Fibroblast of villous mesenchyme (primary cell): Measurements from ENCODE around the gene ETFA. TPM values are rescaled to one million over a fixed set of nuclear protein-coding genes. Genes with fewer than 3 reads are reported as not detected.

ENCODE experiments used
- DNase-seq: peaks from one replicate; pipeline ENCODE4 v3.0.0-alpha.2; 2010; ENCODE audit warnings: low read depth
- H3K4me3 ChIP-seq: 2 replicates; pipeline ENCODE4 v1.5.1; 2011; ENCODE audit warnings: low read depth, mild to moderate bottlenecking, low read length
- CTCF ChIP-seq: IDR thresholded peaks from 2 replicates; pipeline ENCODE4 v1.5.1; 2012; ENCODE audit warnings: low read depth, mild to moderate bottlenecking, low read length; ENCODE audit not compliant: insufficient read depth
- total RNA-seq: library from RNA; depleted of rRNA; stranded (reverse); fragments of >200 nt; gene quantifications from 2 replicates; pipeline ENCODE4 v1.2.3, GENCODE V29; 2012

Gene ETFA
- total RNA-seq, 1 donor: 114 TPM

DNA sequence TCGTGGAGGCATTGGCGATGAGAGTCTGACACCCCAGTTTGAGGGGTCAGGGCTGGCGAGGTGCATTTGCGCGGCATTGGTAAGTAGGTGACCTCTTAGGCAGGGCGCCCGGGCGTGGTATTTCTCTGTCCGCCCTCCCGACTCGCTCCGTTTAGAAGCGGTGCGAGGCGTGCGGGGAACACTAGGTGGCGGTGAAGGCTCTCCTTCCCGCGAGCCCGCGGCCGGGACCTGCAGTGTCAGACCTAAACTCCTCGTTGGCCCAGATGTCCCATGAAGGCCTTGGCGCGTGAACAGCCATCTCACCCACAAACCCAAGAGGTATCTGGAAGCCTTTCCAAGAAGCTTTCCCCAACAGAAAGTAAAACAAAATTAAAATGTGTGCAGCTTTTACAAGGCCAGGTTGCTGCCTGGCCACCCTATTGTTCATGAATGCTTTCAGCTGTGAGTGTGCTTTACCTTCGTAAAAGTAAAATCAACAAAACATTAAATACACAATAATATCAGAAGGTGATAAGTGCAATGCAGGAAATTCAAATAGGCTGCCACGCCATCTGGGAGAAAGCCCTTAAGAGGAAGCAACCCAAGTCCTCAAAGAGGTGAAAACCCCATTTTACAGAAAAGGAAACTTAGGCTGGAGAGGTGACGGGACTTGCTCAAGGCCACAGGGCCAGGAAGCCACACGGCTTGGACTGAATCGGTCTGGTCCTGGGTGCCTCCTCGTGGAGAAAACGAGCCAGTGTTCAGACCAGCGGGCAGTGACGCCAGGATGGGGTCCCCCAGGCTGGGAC is 120.3 kb downstream of the ETFA start:
- peak; percentile 72 for DNase-seq
- peak; percentile 89 for TF ChIP-seq CTCF
- no peak overlapping the region for H3K4me3 ChIP-seq

GRCh38 chr15:76190070-76190564 is 121.2 kb downstream of the ETFA start:
- no peak for TF ChIP-seq CTCF
- H3K4me3 ChIP-seq: no peak overlapping the region
- DNase-seq: peak; percentile 27

GRCh38 chr15:76189106-76189505 is 122.2 kb downstream of the ETFA start:
- DNase-seq: no peak

GRCh38 chr15:76187163-76187562 is 124.1 kb downstream of the ETFA start:
- TF ChIP-seq CTCF: no peak
- DNase-seq: no peak
- no peak overlapping the region for H3K4me3 ChIP-seq

More at GRCh38 chr15:76189106-76189505, 122.2 kb downstream of the ETFA start:
- no peak overlapping the region for H3K4me3 ChIP-seq
- no peak for TF ChIP-seq CTCF

DNA sequence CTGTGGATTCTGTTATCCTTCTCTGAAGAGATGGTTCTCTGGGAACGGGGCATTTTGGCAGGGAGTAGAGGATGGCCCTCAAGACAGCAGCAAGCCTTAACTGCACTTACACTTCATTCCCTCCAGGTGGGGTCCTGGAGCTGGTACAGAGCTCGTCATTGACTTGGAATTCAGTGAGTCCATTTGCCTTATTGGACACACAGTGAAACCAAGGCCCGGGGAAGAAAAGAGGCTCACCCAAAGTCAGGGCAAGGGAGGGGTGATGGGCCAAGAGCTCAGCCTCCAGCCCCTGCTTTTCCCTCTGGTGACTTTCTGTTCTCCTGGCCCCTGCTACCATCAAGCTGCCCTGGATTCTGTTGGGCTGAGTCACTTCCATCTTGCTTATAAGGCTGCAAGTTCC is 125.6 kb downstream of the ETFA start:
- no peak overlapping the region for H3K4me3 ChIP-seq
- peak; percentile 73 for DNase-seq
- peak; percentile 77 for TF ChIP-seq CTCF

- TF ChIP-seq CTCF: no peak
- H3K4me3 ChIP-seq: no peak overlapping the region
- no peak for DNase-seq
Measured at GRCh38 chr15:76184650-76185035, 126.6 kb downstream of the ETFA start.
